IMR-90 (cell line): ENCODE measurements around the gene CCKAR.

Experiments used
- BHLHE40 ChIP-seq: fragments of 150-350 bp; IDR thresholded peaks from 2 replicates; pipeline ENCODE4 v1.6.1; 2016; ENCODE audit warnings: mild to moderate bottlenecking, low read depth, low read length
- CEBPB ChIP-seq: IDR thresholded peaks from 2 replicates; pipeline ENCODE4 v1.6.1; 2012; ENCODE audit warnings: low read depth, low read length, improper control_type of control experiment
- CTCF ChIP-seq: conservative IDR thresholded peaks from 2 replicates; pipeline ENCODE4 v1.5.1; 2012; ENCODE audit warnings: mild to moderate bottlenecking, low read depth, low read length, improper control_type of control experiment
- ELK1 ChIP-seq: fragments of 150-350 bp; IDR thresholded peaks from 2 replicates; pipeline ENCODE4 v1.6.1; 2016; ENCODE audit warnings: low read depth, mild to moderate bottlenecking, low read length, moderate library complexity, borderline replicate concordance
- MAZ ChIP-seq: IDR thresholded peaks from 2 replicates; pipeline ENCODE4 v1.6.1; 2012; ENCODE audit warnings: low read depth, mild to moderate bottlenecking, low read length, improper control_type of control experiment, moderate library complexity, borderline replicate concordance
- NFE2L2 ChIP-seq: fragments of 150-350 bp; IDR thresholded peaks from 2 replicates; pipeline ENCODE4 v1.6.1; 2016; ENCODE audit warnings: low read depth, mild to moderate bottlenecking, low read length
- POLR2A ChIP-seq: IDR thresholded peaks from 2 replicates; pipeline ENCODE4 v1.6.1; 2012; ENCODE audit warnings: mild to moderate bottlenecking, low read depth, low read length
- RAD21 ChIP-seq: IDR thresholded peaks from 2 replicates; pipeline ENCODE4 v1.6.1; 2012; ENCODE audit warnings: low read length, improper control_type of control experiment

GRCh38 chr4:26522478-26522877 is 32.2 kb upstream of the CCKAR start:
- TF ChIP-seq CTCF (no peak), POLR2A (no peak), RAD21 (no peak), MAZ (no peak), BHLHE40 (no peak), NFE2L2 (no peak), ELK1 (no peak), CEBPB (no peak)
